Kidney epithelial cell (primary cell): ENCODE results near the gene ASCL5. TPM values are rescaled to one million over a fixed set of nuclear protein-coding genes. Genes with fewer than 3 reads are reported as not detected.

Experiments
- DNase-seq: peaks from one replicate; pipeline ENCODE4 v3.0.0-alpha.2; 2010; ENCODE audit warnings: low read depth
- H3K27me3 ChIP-seq: 2 replicates; pipeline ENCODE4 v1.6.0; 2011; ENCODE audit warnings: low read length; ENCODE audit not compliant: control insufficient read depth, insufficient read depth
- H3K36me3 ChIP-seq: 2 replicates; pipeline ENCODE4 v1.5.1; 2011; ENCODE audit warnings: low read length; ENCODE audit not compliant: control insufficient read depth, insufficient read depth
- H3K4me3 ChIP-seq: 2 replicates; pipeline ENCODE4 v1.5.1; 2011; ENCODE audit warnings: low read depth, mild to moderate bottlenecking, control low read depth, low read length
- total RNA-seq: library from RNA; depleted of rRNA; stranded (reverse); fragments of >200 nt; gene quantifications from 2 replicates; pipeline ENCODE4 v1.2.3, GENCODE V29; 2015
- TF ChIP-seq, protein P1 (sequence below): IDR thresholded peaks from 2 replicates; pipeline ENCODE4 v1.5.1; 2011; ENCODE audit warnings: mild to moderate bottlenecking, moderate library complexity, low read length, control low read depth, inconsistent platforms; ENCODE audit not compliant: insufficient read depth, poor library complexity, severe bottlenecking

ASCL5 gene
- total RNA-seq, 1 donor from 2014 or later: not detected

DNA sequence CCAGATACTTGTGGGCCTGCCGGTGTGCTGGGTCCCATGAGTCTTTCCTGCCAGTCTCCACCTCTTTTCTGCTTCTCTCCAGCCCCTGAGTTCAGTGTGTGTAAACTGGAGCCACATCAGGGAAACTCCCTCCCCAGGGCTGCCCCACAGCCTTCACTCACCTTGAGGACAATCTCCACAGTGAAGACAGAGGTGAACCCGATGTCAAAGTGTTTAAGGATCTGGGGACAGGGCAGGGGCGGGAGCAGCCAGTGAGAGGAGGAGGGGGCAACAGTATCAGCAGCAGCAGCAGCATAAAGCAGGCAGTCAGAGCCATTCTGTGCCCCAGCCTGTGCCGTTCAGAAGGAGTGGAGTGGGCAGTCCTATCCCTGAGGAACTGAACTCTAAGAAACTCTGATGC lies 58.0 kb downstream of the ASCL5 start:
- no peak for DNase-seq
- Histone ChIP-seq H3K36me3 (no peaks in the 10 kb centered on the region), H3K27me3 (peaks cover 15% of the 10 kb centered on the region), H3K4me3 (no peak overlapping the region)
- TF ChIP-seq, protein P1, sequence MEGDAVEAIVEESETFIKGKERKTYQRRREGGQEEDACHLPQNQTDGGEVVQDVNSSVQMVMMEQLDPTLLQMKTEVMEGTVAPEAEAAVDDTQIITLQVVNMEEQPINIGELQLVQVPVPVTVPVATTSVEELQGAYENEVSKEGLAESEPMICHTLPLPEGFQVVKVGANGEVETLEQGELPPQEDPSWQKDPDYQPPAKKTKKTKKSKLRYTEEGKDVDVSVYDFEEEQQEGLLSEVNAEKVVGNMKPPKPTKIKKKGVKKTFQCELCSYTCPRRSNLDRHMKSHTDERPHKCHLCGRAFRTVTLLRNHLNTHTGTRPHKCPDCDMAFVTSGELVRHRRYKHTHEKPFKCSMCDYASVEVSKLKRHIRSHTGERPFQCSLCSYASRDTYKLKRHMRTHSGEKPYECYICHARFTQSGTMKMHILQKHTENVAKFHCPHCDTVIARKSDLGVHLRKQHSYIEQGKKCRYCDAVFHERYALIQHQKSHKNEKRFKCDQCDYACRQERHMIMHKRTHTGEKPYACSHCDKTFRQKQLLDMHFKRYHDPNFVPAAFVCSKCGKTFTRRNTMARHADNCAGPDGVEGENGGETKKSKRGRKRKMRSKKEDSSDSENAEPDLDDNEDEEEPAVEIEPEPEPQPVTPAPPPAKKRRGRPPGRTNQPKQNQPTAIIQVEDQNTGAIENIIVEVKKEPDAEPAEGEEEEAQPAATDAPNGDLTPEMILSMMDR: no peak

DNA sequence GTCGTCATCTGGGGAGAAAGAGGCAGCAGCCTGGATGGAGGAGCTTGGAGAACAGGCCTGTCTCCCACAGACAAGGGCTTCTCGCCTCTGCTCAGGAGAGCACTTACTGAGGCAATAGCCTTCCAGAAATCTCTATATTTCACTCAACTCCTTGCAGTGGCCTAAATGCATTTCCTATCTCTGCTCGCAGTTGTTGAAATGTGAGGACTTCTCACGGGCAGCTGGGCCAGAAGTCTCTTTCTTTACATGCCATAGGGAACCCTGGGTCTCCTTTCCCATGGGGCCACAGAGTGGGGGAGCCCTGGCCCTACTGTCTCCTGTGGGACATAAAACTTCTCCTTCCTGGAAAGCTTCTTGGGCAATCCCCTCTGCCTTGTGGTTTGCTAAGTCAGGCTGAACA lies 60.0 kb downstream of the ASCL5 start:
- Histone ChIP-seq H3K4me3 (no peak overlapping the region), H3K27me3 (peaks cover 22% of the 10 kb centered on the region)
- TF ChIP-seq, protein P1: no peak

DNA sequence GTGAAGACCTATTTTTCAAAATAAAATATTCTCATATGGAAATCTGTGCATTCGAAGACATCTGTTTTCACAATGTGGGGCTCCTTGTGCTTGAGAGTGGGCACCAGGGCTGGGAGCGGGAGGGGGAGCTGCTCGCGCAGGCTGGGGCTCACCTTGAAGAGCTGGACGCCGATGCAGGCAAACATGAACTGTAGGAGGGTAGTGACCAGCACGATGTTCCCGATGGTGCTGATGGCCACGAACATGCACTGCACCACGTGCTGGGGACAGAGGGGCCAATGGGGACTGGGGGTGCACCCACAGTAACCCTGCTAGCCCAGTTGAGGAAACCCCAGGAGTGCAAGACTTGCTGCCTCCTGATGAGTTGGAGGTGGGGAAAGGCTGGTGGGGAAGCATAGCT lies 61.3 kb downstream of the ASCL5 start:
- DNase-seq: no peak
- no peaks in the 10 kb centered on the region for H3K36me3 ChIP-seq
- TF ChIP-seq, protein P1: no peak
- no peak overlapping the region for H3K4me3 ChIP-seq
- peaks cover 26% of the 10 kb centered on the region for H3K27me3 ChIP-seq

More for the DNA sequence above, 60.0 kb downstream of the ASCL5 start:
- no peaks in the 10 kb centered on the region for H3K36me3 ChIP-seq
- DNase-seq: no peak

DNA sequence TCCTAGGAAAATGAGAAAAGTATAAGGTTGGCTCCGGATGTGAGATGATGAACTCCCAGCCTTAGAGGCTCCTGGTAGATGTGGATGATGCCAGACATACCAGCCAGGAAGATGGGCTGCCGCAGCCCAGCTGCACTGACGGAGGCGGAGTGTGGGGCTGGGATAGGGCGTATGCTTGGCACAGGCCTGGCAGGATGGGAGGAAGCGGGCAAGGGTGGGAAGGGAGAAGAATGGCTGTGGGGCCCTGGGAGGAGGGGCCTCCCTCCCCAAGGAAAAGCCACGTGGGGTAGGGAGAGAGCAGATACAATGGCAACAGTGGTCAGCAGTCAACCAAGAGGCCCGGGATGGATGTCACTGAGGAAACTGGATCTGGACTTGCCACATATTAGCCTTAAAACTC lies 62.2 kb downstream of the ASCL5 start:
- DNase-seq: no peak
- H3K27me3 ChIP-seq: peaks cover 23% of the 10 kb centered on the region
- TF ChIP-seq, protein P1: no peak

More for the DNA sequence above, 62.2 kb downstream of the ASCL5 start:
- Histone ChIP-seq H3K4me3 (no peak overlapping the region), H3K36me3 (no peaks in the 10 kb centered on the region)

Other genes starting within 250 kb of the ASCL5 start
- 185 and 292 TPM in 2 replicates for gene INAVA, start 232.3 kb downstream of the ASCL5 start, total RNA-seq
- gene KIF21B, start 103.5 kb downstream of the ASCL5 start, total RNA-seq: 17.6 and 18.4 TPM in 2 replicates
- not detected in 2 replicates for gene CACNA1S, start 14.8 kb downstream of the ASCL5 start, total RNA-seq
- gene TMEM9, start 27.3 kb upstream of the ASCL5 start, total RNA-seq: 103 and 120 TPM in 2 replicates
- gene IGFN1, start 63.6 kb upstream of the ASCL5 start, total RNA-seq: 0.48 and 0.54 TPM in 2 replicates
- gene PKP1, start 156.3 kb upstream of the ASCL5 start, total RNA-seq: 8.7 and 11.6 TPM in 2 replicates